Neuronal stem cell (in vitro differentiated cells): ENCODE measurements around the gene TEX26.

Experiments
- DNase-seq: peaks from one replicate; pipeline ENCODE4 v3.0.0-alpha.2; 2013; ENCODE audit warnings: low spot score
- H2AFZ ChIP-seq: one replicate; pipeline ENCODE4 v1.6.1; 2013; ENCODE audit warnings: mild to moderate bottlenecking, low read length, inconsistent platforms
- H2AK5ac ChIP-seq: 2 replicates; pipeline ENCODE4 v1.6.1; 2013; ENCODE audit warnings: low read depth, mild to moderate bottlenecking, inconsistent platforms, low read length, moderate library complexity, mixed read lengths
- H2BK120ac ChIP-seq: 2 replicates; pipeline ENCODE4 v1.6.1; 2013; ENCODE audit warnings: low read depth, mild to moderate bottlenecking, inconsistent platforms, low read length, moderate library complexity, mixed read lengths
- H2BK12ac ChIP-seq: one replicate; pipeline ENCODE4 v1.6.1; 2013; ENCODE audit warnings: low read length, inconsistent platforms
- H2BK15ac ChIP-seq: 2 replicates; pipeline ENCODE4 v1.6.1; 2013; ENCODE audit warnings: mild to moderate bottlenecking, low read length, inconsistent platforms, mixed read lengths
- H2BK5ac ChIP-seq: one replicate; pipeline ENCODE4 v1.6.1; 2013; ENCODE audit warnings: inconsistent platforms, mild to moderate bottlenecking, low read length, moderate library complexity
- H3K14ac ChIP-seq: one replicate; pipeline ENCODE4 v1.6.1; 2013; ENCODE audit warnings: low read length, inconsistent platforms
- H3K18ac ChIP-seq: 2 replicates; pipeline ENCODE4 v1.6.1; 2013; ENCODE audit warnings: low read length, inconsistent platforms
- H3K23ac ChIP-seq: 2 replicates; pipeline ENCODE4 v1.6.1; 2013; ENCODE audit warnings: low read depth, mild to moderate bottlenecking, mixed read lengths, low read length, inconsistent platforms; ENCODE audit not compliant: poor library complexity
- H3K27ac ChIP-seq: replicated peaks from 3 replicates; pipeline ENCODE4 v1.5.1; 2013; ENCODE audit warnings: low read length, inconsistent platforms
- H3K27me3 ChIP-seq, 3 experiments: 2 replicates each; pipeline ENCODE4 v1.6.1; 2013; ENCODE audit warnings: low read length in 3 of 3, mild to moderate bottlenecking in 2 of 3, inconsistent platforms in 1 of 3, low read depth in 1 of 3, mixed read lengths in 1 of 3, moderate library complexity in 1 of 3; ENCODE audit not compliant: control insufficient read depth in 3 of 3, insufficient read depth in 3 of 3
- H3K36me3 ChIP-seq, 2 donors: replicated peaks in 1 of 2; 2 replicates each; pipeline ENCODE4 v1.6.1; 2013; ENCODE audit warnings: low read length in 2 of 2; ENCODE audit not compliant: control insufficient read depth in 2 of 2, insufficient read depth in 2 of 2
- H3K4ac ChIP-seq: 2 replicates; pipeline ENCODE4 v1.6.1; 2013; ENCODE audit warnings: inconsistent platforms, mild to moderate bottlenecking, low read length, moderate library complexity
- H3K4me1 ChIP-seq, 2 donors: 1 replicate in 1 of 2; 2 replicates in 1 of 2; pipeline ENCODE4 v1.6.1; 2013; ENCODE audit warnings: low read length in 2 of 2, low read depth in 1 of 2; ENCODE audit not compliant: control insufficient read depth in 2 of 2, insufficient read depth in 1 of 2
- H3K4me2 ChIP-seq: one replicate; pipeline ENCODE4 v1.6.1; 2013; ENCODE audit warnings: mild to moderate bottlenecking, low read length, inconsistent platforms; ENCODE audit not compliant: insufficient read depth, poor library complexity, severe bottlenecking
- H3K4me3 ChIP-seq, 2 donors: 2 replicates each; pipeline ENCODE4 v1.5.1; 2013; ENCODE audit warnings: low read length in 2 of 2, mild to moderate bottlenecking in 2 of 2, inconsistent platforms in 1 of 2, moderate library complexity in 1 of 2
- H3K79me1 ChIP-seq: one replicate; pipeline ENCODE4 v1.6.1; 2013; ENCODE audit warnings: low read depth, mild to moderate bottlenecking, inconsistent platforms, low read length, moderate library complexity
- H3K9ac ChIP-seq: one replicate; pipeline ENCODE4 v1.6.1; 2013; ENCODE audit warnings: mild to moderate bottlenecking, low read depth, low read length, inconsistent platforms; ENCODE audit not compliant: poor library complexity
- H3K9me3 ChIP-seq, 2 donors: replicated peaks in 1 of 2; 2 replicates each; pipeline versions ENCODE3 to v1.6.1; 2013; ENCODE audit warnings: low read length in 2 of 2, mild to moderate bottlenecking in 2 of 2, inconsistent platforms in 1 of 2, low read depth in 1 of 2, mixed read lengths in 1 of 2, moderate library complexity in 1 of 2; ENCODE audit not compliant: control insufficient read depth in 2 of 2, insufficient read depth in 1 of 2
- H4K8ac ChIP-seq: one replicate; pipeline ENCODE4 v1.6.1; 2013; ENCODE audit warnings: low read depth, mild to moderate bottlenecking, inconsistent platforms, low read length, moderate library complexity
- H4K91ac ChIP-seq: one replicate; pipeline ENCODE4 v1.6.1; 2013; ENCODE audit warnings: low read length, low read depth, mild to moderate bottlenecking, inconsistent platforms; ENCODE audit not compliant: poor library complexity
- WGBS, 2 donors: extraction: QIAGEN DNeasy Blood & Tissue Kit; methylation state at CpG; one replicate each; pipeline ENCODE4 v1.1.7; 2013; ENCODE audit warnings: missing lambda C conversion rate in 2 of 2, mixed read lengths in 1 of 2; ENCODE audit not compliant: insufficient read length in 2 of 2, insufficient replicate concordance in 1 of 2; ENCODE audit errors: extremely low coverage in 2 of 2; 5-methylcytosine and 5-hydroxymethylcytosine counted together

Gene TEX26

DNA sequence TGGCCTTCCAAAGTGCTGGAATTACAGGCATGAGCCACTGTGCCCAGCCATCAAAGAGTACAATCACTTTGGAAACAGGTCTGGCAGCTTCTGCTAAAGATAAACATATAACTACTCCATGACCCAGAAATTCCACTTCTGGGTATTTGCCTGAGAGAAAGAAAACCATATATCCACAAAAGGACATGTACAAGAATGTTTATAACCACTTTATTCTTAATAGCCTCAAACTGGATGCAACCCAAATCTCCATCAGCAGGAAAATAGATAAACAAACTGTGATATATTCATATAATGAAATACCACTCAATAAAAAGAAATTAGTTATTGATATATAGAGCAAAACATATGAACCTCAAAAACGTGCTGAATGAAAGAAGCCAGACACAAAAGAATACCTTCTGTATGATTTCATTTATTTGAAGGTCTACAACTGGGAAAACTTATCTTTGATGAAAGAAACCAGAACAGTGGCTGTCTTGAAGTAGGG lies 40.5 kb downstream of the TEX26 start:
- no peak overlapping the region for H3K27ac ChIP-seq
- WGBS, 2 donors: no CpG with 5 or more reads among the region's 1 CpG

DNA sequence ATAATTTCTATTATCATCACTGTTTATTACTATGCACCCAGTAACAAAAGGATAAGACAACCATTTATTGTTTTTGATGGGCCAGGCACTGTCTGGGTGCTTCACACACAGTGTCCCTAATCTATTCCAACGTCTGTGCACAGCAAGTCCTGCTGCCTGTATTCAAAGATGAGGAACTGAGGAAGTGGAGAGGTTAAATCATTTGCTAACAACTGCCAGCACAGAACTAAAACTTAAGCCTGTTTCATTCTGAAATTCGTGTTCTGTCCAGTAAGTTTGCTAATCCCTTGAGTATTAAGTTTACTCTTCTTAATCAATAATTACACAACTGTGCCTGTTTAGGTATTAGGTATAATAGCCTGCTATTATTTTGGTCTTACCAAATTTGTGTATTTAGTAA lies 41.9 kb downstream of the TEX26 start:
- H3K4ac ChIP-seq: no peak overlapping the region
- H3K9ac ChIP-seq: no peak overlapping the region
- H3K9me3 ChIP-seq: no peaks in the 10 kb centered on the region
- H2AFZ ChIP-seq: no peak overlapping the region
- no peaks in the 10 kb centered on the region for H3K27me3 ChIP-seq
- no peak overlapping the region for H3K4me3 ChIP-seq
- no peak overlapping the region for H4K8ac ChIP-seq
- H2AK5ac ChIP-seq: no peak overlapping the region
- no peak overlapping the region for H3K23ac ChIP-seq
- H3K79me1 ChIP-seq: no peaks in the 10 kb centered on the region
- WGBS, 2 donors: no CpG with 5 or more reads among the region's 2 CpGs
- H3K36me3 ChIP-seq: no peaks in the 10 kb centered on the region
- no peak overlapping the region for H2BK12ac ChIP-seq
- no peak overlapping the region for H4K91ac ChIP-seq
- no peak overlapping the region for H3K14ac ChIP-seq
- no peak overlapping the region for H3K18ac ChIP-seq
- no peak overlapping the region for H2BK15ac ChIP-seq
- no peak overlapping the region for H2BK5ac ChIP-seq
- H3K4me1 ChIP-seq: peaks cover 4 to 9% of the 10 kb centered on the region in 2 donors
- DNase-seq: no peak
- H3K4me2 ChIP-seq: no peak overlapping the region
- no peak overlapping the region for H2BK120ac ChIP-seq
- H3K27ac ChIP-seq: no peak overlapping the region

More for the DNA sequence above, 40.5 kb downstream of the TEX26 start:
- no peak overlapping the region for H4K91ac ChIP-seq
- H2BK15ac ChIP-seq: no peak overlapping the region
- H3K9ac ChIP-seq: no peak overlapping the region
- no peak overlapping the region for H2AFZ ChIP-seq
- H3K27me3 ChIP-seq: no peaks in the 10 kb centered on the region
- H2BK12ac ChIP-seq: no peak overlapping the region
- H3K23ac ChIP-seq: no peak overlapping the region
- peaks cover 1 to 13% of the 10 kb centered on the region in 2 donors for H3K4me1 ChIP-seq
- no peaks in the 10 kb centered on the region for H3K36me3 ChIP-seq
- H3K14ac ChIP-seq: no peak overlapping the region
- DNase-seq: no peak
- no peak overlapping the region for H2BK5ac ChIP-seq
- no peak overlapping the region for H3K4ac ChIP-seq
- no peaks in the 10 kb centered on the region for H3K9me3 ChIP-seq
- no peak overlapping the region for H3K18ac ChIP-seq
- no peaks in the 10 kb centered on the region for H3K79me1 ChIP-seq
- no peak overlapping the region for H2AK5ac ChIP-seq
- no peak overlapping the region for H2BK120ac ChIP-seq
- no peak overlapping the region for H3K4me2 ChIP-seq
- no peak overlapping the region for H4K8ac ChIP-seq
- no peak overlapping the region for H3K4me3 ChIP-seq

- no peak overlapping the region for H2AK5ac ChIP-seq
- H3K4ac ChIP-seq: peak overlapping the region; percentile 84
- no peak overlapping the region for H4K8ac ChIP-seq
- no peaks in the 10 kb centered on the region for H3K27me3 ChIP-seq
- no peak overlapping the region for H3K4me3 ChIP-seq
- no peak overlapping the region for H2BK5ac ChIP-seq
- H4K91ac ChIP-seq: no peak overlapping the region
- peak overlapping the region; percentile 70 for H2AFZ ChIP-seq
- no peak overlapping the region for H2BK120ac ChIP-seq
- no peak overlapping the region for H3K4me2 ChIP-seq
- no peak overlapping the region for H3K23ac ChIP-seq
- no peak overlapping the region for H2BK15ac ChIP-seq
- no peak overlapping the region for H3K27ac ChIP-seq
- no CpG with 5 or more reads among the region's 4 CpGs for WGBS, 2 donors
- no peaks in the 10 kb centered on the region for H3K9me3 ChIP-seq
- H3K79me1 ChIP-seq: no peaks in the 10 kb centered on the region
- H3K18ac ChIP-seq: no peak overlapping the region
- no peak overlapping the region for H3K14ac ChIP-seq
- no peak for DNase-seq
- H3K4me1 ChIP-seq: peaks cover 4 to 7% of the 10 kb centered on the region in 2 donors
- H3K9ac ChIP-seq: no peak overlapping the region
- H2BK12ac ChIP-seq: no peak overlapping the region
- no peaks in the 10 kb centered on the region for H3K36me3 ChIP-seq
Measured at GRCh38 chr13:30976025-30976424, 43.6 kb downstream of the TEX26 start.

DNA sequence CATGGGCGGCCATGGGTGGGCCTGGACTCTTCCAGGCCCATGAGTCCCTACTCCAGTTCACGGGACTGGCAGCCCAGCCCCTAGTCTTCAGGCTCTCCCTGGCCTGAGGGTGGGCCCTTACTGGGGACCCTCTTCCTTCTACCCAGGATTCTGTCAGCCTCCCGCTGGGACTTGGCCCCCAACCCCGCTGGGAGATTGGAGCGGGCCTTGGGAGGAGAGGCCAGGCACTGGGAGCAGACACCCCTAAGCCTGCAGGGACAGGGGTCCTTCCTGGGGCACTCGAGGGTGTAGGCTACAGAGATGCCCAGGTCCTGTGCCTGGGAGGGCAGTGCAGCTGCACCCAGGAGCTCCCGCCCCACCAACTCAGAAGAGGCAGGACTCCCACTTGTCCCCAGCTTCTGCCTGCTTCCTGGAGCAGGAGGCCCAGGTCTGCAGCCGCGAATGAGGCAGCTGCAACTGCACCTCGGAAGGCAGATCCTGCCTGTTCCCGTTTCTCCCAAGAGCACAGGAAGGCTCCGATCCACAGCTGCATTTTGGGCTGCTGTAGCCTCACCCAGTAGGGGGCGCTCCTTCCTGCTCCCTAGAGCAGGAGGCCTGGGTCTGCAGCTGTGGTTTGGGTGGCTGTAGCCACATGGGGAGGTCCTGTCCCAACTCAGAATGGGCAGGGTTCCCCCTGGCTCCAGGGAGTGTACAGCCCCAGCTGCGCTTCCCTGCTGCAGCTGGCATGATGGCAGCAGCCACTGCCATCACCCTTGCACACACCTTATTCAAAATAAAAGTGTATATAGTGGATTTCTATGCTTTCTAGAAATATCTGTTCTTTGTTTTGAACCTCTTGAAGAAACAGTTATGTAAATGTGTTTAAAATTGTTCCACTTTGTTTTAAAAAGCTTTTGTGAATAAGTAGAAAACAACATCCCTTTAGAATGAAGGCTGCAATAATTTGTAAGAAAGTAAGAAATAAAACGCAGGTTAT lies 46.8 kb downstream of the TEX26 start:
- peak overlapping the region; percentile 91 for H2AK5ac ChIP-seq
- H3K27me3 ChIP-seq: no peaks in the 10 kb centered on the region
- no peak overlapping the region for H3K9ac ChIP-seq
- H3K4me2 ChIP-seq: no peak overlapping the region
- no peak overlapping the region for H3K27ac ChIP-seq
- H3K9me3 ChIP-seq: no peaks in the 10 kb centered on the region
- peak overlapping the region; percentile 14 for H2BK15ac ChIP-seq
- H4K8ac ChIP-seq: peak overlapping the region; percentile 95
- DNase-seq: peak; percentile 49
- no peak overlapping the region for H3K4ac ChIP-seq
- no CpG with 5 or more reads among the region's 15 CpGs for WGBS, 2 donors
- no peak overlapping the region for H2BK12ac ChIP-seq
- no peak overlapping the region for H4K91ac ChIP-seq
- H3K18ac ChIP-seq: peak overlapping the region; percentile 84
- no peak overlapping the region for H2BK5ac ChIP-seq
- H2BK120ac ChIP-seq: no peak overlapping the region
- no peaks in the 10 kb centered on the region for H3K79me1 ChIP-seq
- H3K4me3 ChIP-seq: no peak overlapping the region
- H3K36me3 ChIP-seq: no peaks in the 10 kb centered on the region
- H3K23ac ChIP-seq: no peak overlapping the region
- H3K4me1 ChIP-seq: peaks cover 6 to 13% of the 10 kb centered on the region in 2 donors
- no peak overlapping the region for H3K14ac ChIP-seq
- no peak overlapping the region for H2AFZ ChIP-seq
